ENCODE results near the gene HELZ. TPM values are rescaled to one million over a fixed set of nuclear protein-coding genes. Genes with fewer than 3 reads are reported as not detected.

The HELZ gene
- total and polyA plus RNA-seq, 2 experiments from 2014 or later = 27.6 to 31.7 TPM

GRCh38 chr17:67156269-67157199 is 88.5 kb downstream of the HELZ start:
- Histone ChIP-seq H3K27ac (no peak overlapping the region), H3K36me3 (peaks cover 23% of the 10 kb centered on the region), H3K4me3 (no peak overlapping the region), H3K4me1 (ENCODE audit: low read depth) (no peaks in the 10 kb centered on the region), H3K9me3 (ENCODE audit: low read depth) (no peaks in the 10 kb centered on the region), H3K27me3 (no peaks in the 10 kb centered on the region)
- peak in 1 of 2 donors; percentile 23 for DNase-seq (ENCODE audit: low read depth in 1 of 2, low spot score in 1 of 2)
- no peak for TF ChIP-seq CTCF (IDR thresholded peaks at IDR 0.05; ENCODE audit: low read depth, low read length)

GRCh38 chr17:67152824-67153223 is 92.2 kb downstream of the HELZ start:
- no peak for TF ChIP-seq CTCF (IDR thresholded peaks at IDR 0.05; ENCODE audit: low read depth, low read length)
- no peak for DNase-seq (ENCODE audit: low read depth in 1 of 2, low spot score in 1 of 2)

GRCh38 chr17:67151717-67152116 is 93.3 kb downstream of the HELZ start:
- no peak for TF ChIP-seq CTCF (IDR thresholded peaks at IDR 0.05; ENCODE audit: low read depth, low read length)
- Histone ChIP-seq H3K4me3 (no peak overlapping the region), H3K27me3 (no peaks in the 10 kb centered on the region), H3K4me1 (ENCODE audit: low read depth) (no peaks in the 10 kb centered on the region), H3K27ac (no peak overlapping the region), H3K9me3 (ENCODE audit: low read depth) (no peaks in the 10 kb centered on the region), H3K36me3 (peaks cover 25% of the 10 kb centered on the region)
- peak in 1 of 2 donors; percentile 12 for DNase-seq (ENCODE audit: low read depth in 1 of 2, low spot score in 1 of 2)

More at GRCh38 chr17:67152824-67153223, 92.2 kb downstream of the HELZ start:
- Histone ChIP-seq H3K27ac (no peak overlapping the region), H3K9me3 (ENCODE audit: low read depth) (no peaks in the 10 kb centered on the region), H3K4me1 (ENCODE audit: low read depth) (no peaks in the 10 kb centered on the region), H3K27me3 (no peaks in the 10 kb centered on the region), H3K36me3 (peaks cover 18% of the 10 kb centered on the region), H3K4me3 (no peak overlapping the region)

GRCh38 chr17:67150826-67151225 is 94.2 kb downstream of the HELZ start:
- Histone ChIP-seq H3K9me3 (ENCODE audit: low read depth) (no peaks in the 10 kb centered on the region), H3K4me3 (no peak overlapping the region), H3K36me3 (peaks cover 31% of the 10 kb centered on the region), H3K27me3 (no peaks in the 10 kb centered on the region), H3K4me1 (ENCODE audit: low read depth) (no peaks in the 10 kb centered on the region), H3K27ac (no peak overlapping the region)
- no peak for DNase-seq (ENCODE audit: low read depth in 1 of 2, low spot score in 1 of 2)
- no peak for TF ChIP-seq CTCF (IDR thresholded peaks at IDR 0.05; ENCODE audit: low read depth, low read length)

GRCh38 chr17:67148352-67148751 is 96.6 kb downstream of the HELZ start:
- Histone ChIP-seq H3K36me3 (peaks cover 39% of the 10 kb centered on the region), H3K27ac (no peak overlapping the region), H3K9me3 (ENCODE audit: low read depth) (no peaks in the 10 kb centered on the region), H3K27me3 (no peaks in the 10 kb centered on the region), H3K4me1 (ENCODE audit: low read depth) (no peaks in the 10 kb centered on the region), H3K4me3 (no peak overlapping the region)
- no peak for DNase-seq (ENCODE audit: low read depth in 1 of 2, low spot score in 1 of 2)
- no peak for TF ChIP-seq CTCF (IDR thresholded peaks at IDR 0.05; ENCODE audit: low read depth, low read length)
